Ascending aorta (tissue), 2 donors: ENCODE data around the gene THSD7B. TPM values are rescaled to one million over a fixed set of nuclear protein-coding genes. Genes with fewer than 3 reads are reported as not detected.

Experiments
- DNase-seq, 2 donors: peaks; one replicate each; pipeline ENCODE4 v3.0.0-alpha.2; 2019; ENCODE audit warnings: low spot score in 2 of 2
- H3K27ac ChIP-seq, 2 donors: fragments of 200-600 bp; sonication (generic); one replicate each; pipeline ENCODE4 v1.5.1; 2016 to 2017; ENCODE audit warnings: mild to moderate bottlenecking in 1 of 2
- H3K27me3 ChIP-seq: fragments of 200-600 bp; sonication (generic); one replicate; pipeline ENCODE4 v1.5.1; 2017
- H3K36me3 ChIP-seq, 2 donors: fragments of 200-600 bp; sonication (generic); one replicate each; pipeline ENCODE4 v1.5.1; 2016
- H3K4me1 ChIP-seq, 2 donors: fragments of 200-600 bp; sonication (generic); one replicate each; pipeline ENCODE4 v1.5.1; 2016 to 2017; ENCODE audit warnings: mild to moderate bottlenecking in 1 of 2
- H3K4me3 ChIP-seq, 2 donors: fragments of 200-600 bp; sonication (generic); one replicate each; pipeline ENCODE4 v1.5.1; 2016 to 2017; ENCODE audit warnings: mild to moderate bottlenecking in 1 of 2
- H3K9me3 ChIP-seq, 2 donors: fragments of 200-600 bp; sonication (generic); one replicate each; pipeline ENCODE4 v1.5.1; 2016
- CTCF ChIP-seq, 3 experiments: fragments of 200-600 bp in 2 of 3; fragments of 450-650 bp in 1 of 3; sonication (generic) in 2 of 3; IDR thresholded peaks; one replicate each; pipeline ENCODE4 v1.5.1; 2016 to 2019; ENCODE audit warnings: antibody characterized with exemption in 3 of 3, mild to moderate bottlenecking in 1 of 3, moderate library complexity in 1 of 3
- intact Hi-C: fragments of 100-400 bp; cut with DNase I; formaldehyde crosslinking; loops from one replicate; pipeline ENCODE4 v1.15.1; 2023
- total RNA-seq: library from RNA; depleted of rRNA; stranded (reverse); fragments of >200 nt; gene quantifications from one replicate; pipeline ENCODE4 v1.1.0, GENCODE V29; 2016

Gene THSD7B
- total RNA-seq, 1 donor from 2014 or later: not detected

GRCh38 chr2:137706786-137707613 is 941.7 kb downstream of the THSD7B start:
- no peak overlapping the region for H3K4me3 ChIP-seq
- H3K36me3 ChIP-seq: no peaks in the 10 kb centered on the region
- no peaks in the 10 kb centered on the region for H3K9me3 ChIP-seq
- H3K27ac ChIP-seq: no peak overlapping the region
- no peaks in the 10 kb centered on the region for H3K27me3 ChIP-seq
- no peak for TF ChIP-seq CTCF (IDR thresholded peaks at IDR 0.05)
- intact Hi-C loops: no loop called here
- no peak for DNase-seq
- no peaks in the 10 kb centered on the region for H3K4me1 ChIP-seq

- Histone ChIP-seq H3K27ac (no peak overlapping the region), H3K36me3 (no peaks in the 10 kb centered on the region), H3K27me3 (no peaks in the 10 kb centered on the region), H3K4me3 (no peak overlapping the region), H3K4me1 (no peaks in the 10 kb centered on the region), H3K9me3 (no peaks in the 10 kb centered on the region)
- intact Hi-C loops: no loop called here
- no peak for TF ChIP-seq CTCF (IDR thresholded peaks at IDR 0.05)
- no peak for DNase-seq
Measured at GRCh38 chr2:137708311-137708710, 943.0 kb downstream of the THSD7B start.

- Histone ChIP-seq H3K27me3 (no peaks in the 10 kb centered on the region), H3K4me1 (no peaks in the 10 kb centered on the region), H3K36me3 (no peaks in the 10 kb centered on the region), H3K4me3 (no peak overlapping the region), H3K9me3 (no peaks in the 10 kb centered on the region), H3K27ac (no peak overlapping the region)
- no peak for DNase-seq
- TF ChIP-seq CTCF (IDR thresholded peaks at IDR 0.05): no peak
- intact Hi-C loops: no loop called here
Measured at GRCh38 chr2:137715731-137716191, 950.4 kb downstream of the THSD7B start.

GRCh38 chr2:137718786-137719185 is 953.4 kb downstream of the THSD7B start:
- Histone ChIP-seq H3K27me3 (no peaks in the 10 kb centered on the region), H3K9me3 (no peaks in the 10 kb centered on the region), H3K36me3 (no peaks in the 10 kb centered on the region), H3K4me3 (no peak overlapping the region), H3K27ac (no peak overlapping the region), H3K4me1 (no peaks in the 10 kb centered on the region)
- intact Hi-C loops: no loop called here
- TF ChIP-seq CTCF (IDR thresholded peaks at IDR 0.05): no peak
- DNase-seq: no peak

GRCh38 chr2:137721733-137722132 is 956.4 kb downstream of the THSD7B start:
- Histone ChIP-seq H3K27ac (no peak overlapping the region), H3K4me3 (no peak overlapping the region), H3K9me3 (no peaks in the 10 kb centered on the region), H3K27me3 (no peaks in the 10 kb centered on the region), H3K36me3 (no peaks in the 10 kb centered on the region), H3K4me1 (no peaks in the 10 kb centered on the region)
- DNase-seq: no peak
- intact Hi-C loops: no loop called here
- no peak for TF ChIP-seq CTCF (IDR thresholded peaks at IDR 0.05)
